ENCODE data around the gene COL4A6. TPM values are rescaled to one million over a fixed set of nuclear protein-coding genes. Genes with fewer than 3 reads are reported as not detected.

The COL4A6 gene
- total RNA-seq, 1 donor from 2014 or later, result 1.8 TPM

DNA sequence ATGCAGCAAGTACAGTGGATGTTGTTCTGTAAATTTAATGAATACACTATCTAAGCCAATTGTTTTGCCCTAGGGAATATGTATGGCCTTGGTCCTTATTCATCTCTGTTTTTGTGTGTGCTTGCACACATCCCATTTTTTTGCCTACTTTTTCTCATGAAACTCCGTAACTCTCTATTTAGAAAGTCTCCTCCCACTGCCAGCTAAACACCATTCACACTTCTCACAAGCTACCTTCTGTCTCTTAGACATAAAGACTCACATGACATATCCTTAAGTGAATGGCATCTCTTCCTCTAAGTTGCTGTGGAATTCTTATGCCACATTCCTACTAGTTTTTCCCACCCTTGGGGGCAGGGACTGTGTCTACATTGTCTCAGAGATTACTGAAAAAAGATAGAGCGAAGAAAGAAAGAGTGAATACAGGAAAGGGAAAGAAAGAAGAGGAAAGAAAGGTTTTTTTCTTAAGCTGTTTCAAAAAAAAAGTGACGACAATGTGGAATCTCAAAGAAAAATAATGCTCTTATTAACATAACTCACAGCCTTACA is 229.1 kb downstream of the COL4A6 start:
- Histone ChIP-seq H3K4me3 (ENCODE audit: low read depth, low read length) (no peak overlapping the region), H3K27me3 (ENCODE audit: control insufficient read depth, insufficient read depth, low read length) (no peaks in the 10 kb centered on the region), H3K36me3 (ENCODE audit: control insufficient read depth, insufficient read depth, low read length) (no peaks in the 10 kb centered on the region)
- no peak for DNase-seq (ENCODE audit: low read depth)
- TF ChIP-seq, protein P1, sequence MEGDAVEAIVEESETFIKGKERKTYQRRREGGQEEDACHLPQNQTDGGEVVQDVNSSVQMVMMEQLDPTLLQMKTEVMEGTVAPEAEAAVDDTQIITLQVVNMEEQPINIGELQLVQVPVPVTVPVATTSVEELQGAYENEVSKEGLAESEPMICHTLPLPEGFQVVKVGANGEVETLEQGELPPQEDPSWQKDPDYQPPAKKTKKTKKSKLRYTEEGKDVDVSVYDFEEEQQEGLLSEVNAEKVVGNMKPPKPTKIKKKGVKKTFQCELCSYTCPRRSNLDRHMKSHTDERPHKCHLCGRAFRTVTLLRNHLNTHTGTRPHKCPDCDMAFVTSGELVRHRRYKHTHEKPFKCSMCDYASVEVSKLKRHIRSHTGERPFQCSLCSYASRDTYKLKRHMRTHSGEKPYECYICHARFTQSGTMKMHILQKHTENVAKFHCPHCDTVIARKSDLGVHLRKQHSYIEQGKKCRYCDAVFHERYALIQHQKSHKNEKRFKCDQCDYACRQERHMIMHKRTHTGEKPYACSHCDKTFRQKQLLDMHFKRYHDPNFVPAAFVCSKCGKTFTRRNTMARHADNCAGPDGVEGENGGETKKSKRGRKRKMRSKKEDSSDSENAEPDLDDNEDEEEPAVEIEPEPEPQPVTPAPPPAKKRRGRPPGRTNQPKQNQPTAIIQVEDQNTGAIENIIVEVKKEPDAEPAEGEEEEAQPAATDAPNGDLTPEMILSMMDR (IDR thresholded peaks at IDR 0.05; ENCODE audit: insufficient read depth, low read length, poor library complexity, severe bottlenecking), result no peak

DNA sequence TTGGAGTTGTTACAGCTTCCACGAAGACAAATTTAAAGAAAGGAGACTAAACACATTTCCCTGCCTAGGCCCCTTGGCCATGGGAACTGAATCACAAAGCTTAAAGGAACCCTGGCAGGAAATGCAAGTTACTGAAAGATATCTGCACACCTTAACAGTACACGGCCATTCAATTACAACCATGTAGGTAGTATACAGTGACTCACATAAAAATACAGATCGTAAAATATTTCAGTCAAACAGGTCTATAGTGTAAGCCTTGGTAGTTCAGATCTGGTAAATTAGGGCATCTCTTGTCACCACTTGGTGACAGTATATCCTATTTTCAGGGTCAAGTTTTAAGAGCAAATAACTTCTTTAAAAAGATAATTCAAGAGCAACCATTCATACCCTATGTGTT is 234.7 kb downstream of the COL4A6 start:
- Histone ChIP-seq H3K36me3 (ENCODE audit: control insufficient read depth, insufficient read depth, low read length) (no peaks in the 10 kb centered on the region), H3K27me3 (ENCODE audit: control insufficient read depth, insufficient read depth, low read length) (no peaks in the 10 kb centered on the region), H3K4me3 (ENCODE audit: low read depth, low read length) (no peak overlapping the region)
- no peak for DNase-seq (ENCODE audit: low read depth)
- TF ChIP-seq, protein P1 (IDR thresholded peaks at IDR 0.05; ENCODE audit: insufficient read depth, low read length, poor library complexity, severe bottlenecking), result no peak

DNA sequence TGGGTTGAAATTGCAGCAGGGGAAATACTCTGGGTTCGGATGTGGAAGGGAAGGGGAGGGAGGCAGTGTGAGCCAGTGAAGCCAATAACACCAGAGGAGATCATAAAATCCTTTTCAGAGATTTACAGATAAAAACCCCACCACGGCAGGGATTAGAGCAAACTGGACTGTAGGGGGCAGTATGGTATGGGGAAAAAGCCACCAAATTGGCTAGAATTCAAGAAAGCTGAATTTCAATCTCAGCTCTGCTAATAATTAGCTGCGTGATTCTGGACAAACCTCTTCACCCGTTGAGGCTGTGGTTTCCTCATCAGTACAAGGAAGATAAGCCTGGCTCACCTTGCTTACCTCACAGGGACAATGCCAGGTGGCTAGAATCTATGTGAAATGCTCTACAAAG is 238.5 kb downstream of the COL4A6 start:
- TF ChIP-seq, protein P1 (IDR thresholded peaks at IDR 0.05; ENCODE audit: insufficient read depth, low read length, poor library complexity, severe bottlenecking), result peak; percentile 48
- H3K4me3 ChIP-seq (ENCODE audit: low read depth, low read length), result no peak overlapping the region
- DNase-seq (ENCODE audit: low read depth), result no peak
- H3K36me3 ChIP-seq (ENCODE audit: control insufficient read depth, insufficient read depth, low read length), result no peaks in the 10 kb centered on the region
- H3K27me3 ChIP-seq (ENCODE audit: control insufficient read depth, insufficient read depth, low read length), result no peaks in the 10 kb centered on the region

DNA sequence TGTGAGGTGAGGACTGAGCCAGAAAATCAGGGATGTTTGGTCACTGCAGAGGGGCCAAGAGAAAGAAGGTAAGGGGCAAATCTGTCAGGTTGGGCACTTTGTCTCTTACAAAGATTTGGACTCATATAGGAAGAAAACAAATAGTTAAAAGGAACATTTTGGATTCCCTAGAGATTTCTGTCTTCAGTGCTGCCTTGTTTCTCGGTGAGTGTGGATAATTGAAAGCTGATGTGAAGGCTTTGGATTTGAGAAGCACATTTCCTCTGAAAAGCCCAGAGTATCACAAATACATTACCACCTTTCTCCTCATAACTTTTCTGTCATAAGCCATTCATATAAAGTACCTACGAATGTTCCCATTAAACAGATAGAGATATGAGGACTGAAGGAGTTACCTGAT is 239.2 kb downstream of the COL4A6 start:
- TF ChIP-seq, protein P1 (IDR thresholded peaks at IDR 0.05; ENCODE audit: insufficient read depth, low read length, poor library complexity, severe bottlenecking), result no peak
- H3K27me3 ChIP-seq (ENCODE audit: control insufficient read depth, insufficient read depth, low read length), result no peaks in the 10 kb centered on the region
- H3K36me3 ChIP-seq (ENCODE audit: control insufficient read depth, insufficient read depth, low read length), result no peaks in the 10 kb centered on the region
- no peak overlapping the region for H3K4me3 ChIP-seq (ENCODE audit: low read depth, low read length)
- no peak for DNase-seq (ENCODE audit: low read depth)

DNA sequence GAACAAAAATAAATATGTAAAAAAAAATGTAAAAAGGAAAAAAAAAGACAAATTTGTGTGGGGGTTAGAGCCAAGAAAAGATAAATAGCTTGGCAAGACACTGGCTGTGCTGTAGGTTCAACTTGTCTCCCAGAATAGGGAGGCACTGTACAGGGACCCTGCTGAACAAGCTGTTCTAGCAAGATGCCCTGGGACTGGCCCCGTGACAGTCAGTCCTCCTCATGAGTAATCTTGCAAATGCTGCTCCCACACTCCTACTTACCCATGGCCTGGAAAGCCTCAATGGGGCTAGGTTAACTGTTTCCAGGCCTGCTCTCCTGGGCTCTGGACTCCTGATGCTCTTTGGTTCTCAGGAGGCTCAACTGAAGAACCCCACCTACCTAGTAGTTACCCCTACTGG is 239.8 kb downstream of the COL4A6 start:
- TF ChIP-seq, protein P1 (IDR thresholded peaks at IDR 0.05; ENCODE audit: insufficient read depth, low read length, poor library complexity, severe bottlenecking), result no peak
- no peak for DNase-seq (ENCODE audit: low read depth)
- no peak overlapping the region for H3K4me3 ChIP-seq (ENCODE audit: low read depth, low read length)

DNA sequence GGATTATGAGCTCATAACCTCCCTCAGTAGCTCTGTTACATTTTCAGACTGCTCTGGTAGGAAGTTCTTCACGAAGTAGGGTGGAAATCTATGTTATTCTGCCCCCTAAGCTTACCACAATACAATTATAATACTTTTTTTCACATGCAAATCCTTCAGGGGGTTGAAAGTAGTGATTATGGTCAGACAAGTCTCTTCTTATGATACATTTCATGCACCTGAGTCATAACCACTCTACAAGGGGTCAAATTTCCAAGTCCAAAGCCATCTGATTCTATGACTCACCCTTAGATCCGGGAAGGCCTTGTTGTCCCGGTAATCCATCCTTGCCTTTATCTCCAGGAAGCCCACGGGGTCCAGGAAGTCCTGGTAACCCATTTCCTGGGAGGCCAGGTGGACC is 251.4 kb downstream of the COL4A6 start:
- Histone ChIP-seq H3K4me3 (ENCODE audit: low read depth, low read length) (no peak overlapping the region), H3K27me3 (ENCODE audit: control insufficient read depth, insufficient read depth, low read length) (no peaks in the 10 kb centered on the region), H3K36me3 (ENCODE audit: control insufficient read depth, insufficient read depth, low read length) (no peaks in the 10 kb centered on the region)
- TF ChIP-seq, protein P1 (IDR thresholded peaks at IDR 0.05; ENCODE audit: insufficient read depth, low read length, poor library complexity, severe bottlenecking), result no peak
- DNase-seq (ENCODE audit: low read depth), result peak; percentile 63

More for the DNA sequence above, 239.8 kb downstream of the COL4A6 start:
- no peaks in the 10 kb centered on the region for H3K27me3 ChIP-seq (ENCODE audit: control insufficient read depth, insufficient read depth, low read length)
- H3K36me3 ChIP-seq (ENCODE audit: control insufficient read depth, insufficient read depth, low read length), result no peaks in the 10 kb centered on the region
